C4-2B (cell line): Measurements from ENCODE around the gene TGFBR3.
"Not testable (repeated sequence)": the region's sequence is repeated elsewhere in the genome, so short reads cannot be mapped to it uniquely, and the experiment has no call there.

Experiments
- ZFX ChIP-seq: fragments of 450-650 bp; IDR thresholded peaks from 2 replicates; pipeline ENCODE4 v1.6.1; 2017
- TF ChIP-seq, protein P1 (sequence below): fragments of 450-650 bp; conservative IDR thresholded peaks from 2 replicates; pipeline ENCODE4 v1.5.1; 2017; ENCODE audit warnings: mild to moderate bottlenecking

DNA sequence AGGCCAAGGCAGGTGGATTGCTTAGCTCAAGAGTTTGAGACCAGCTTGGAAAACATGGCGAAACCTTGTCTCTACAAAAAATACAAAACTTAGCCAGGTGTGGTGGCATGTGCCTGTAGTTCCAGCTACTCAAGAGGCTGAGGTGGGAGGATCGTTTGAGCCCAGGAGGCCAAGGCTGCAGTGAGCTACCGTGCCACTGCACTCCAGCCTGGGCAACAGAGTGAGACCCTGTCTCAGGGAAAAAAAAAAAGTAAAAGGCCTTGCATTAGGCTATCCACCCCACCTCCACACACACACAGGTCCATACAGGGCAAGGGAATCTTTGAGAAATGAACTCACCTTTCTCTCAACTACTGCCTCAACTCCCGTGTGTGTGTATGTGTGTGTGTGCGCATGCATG, 33.9 kb downstream of the TGFBR3 start:
- TF ChIP-seq, protein P1, sequence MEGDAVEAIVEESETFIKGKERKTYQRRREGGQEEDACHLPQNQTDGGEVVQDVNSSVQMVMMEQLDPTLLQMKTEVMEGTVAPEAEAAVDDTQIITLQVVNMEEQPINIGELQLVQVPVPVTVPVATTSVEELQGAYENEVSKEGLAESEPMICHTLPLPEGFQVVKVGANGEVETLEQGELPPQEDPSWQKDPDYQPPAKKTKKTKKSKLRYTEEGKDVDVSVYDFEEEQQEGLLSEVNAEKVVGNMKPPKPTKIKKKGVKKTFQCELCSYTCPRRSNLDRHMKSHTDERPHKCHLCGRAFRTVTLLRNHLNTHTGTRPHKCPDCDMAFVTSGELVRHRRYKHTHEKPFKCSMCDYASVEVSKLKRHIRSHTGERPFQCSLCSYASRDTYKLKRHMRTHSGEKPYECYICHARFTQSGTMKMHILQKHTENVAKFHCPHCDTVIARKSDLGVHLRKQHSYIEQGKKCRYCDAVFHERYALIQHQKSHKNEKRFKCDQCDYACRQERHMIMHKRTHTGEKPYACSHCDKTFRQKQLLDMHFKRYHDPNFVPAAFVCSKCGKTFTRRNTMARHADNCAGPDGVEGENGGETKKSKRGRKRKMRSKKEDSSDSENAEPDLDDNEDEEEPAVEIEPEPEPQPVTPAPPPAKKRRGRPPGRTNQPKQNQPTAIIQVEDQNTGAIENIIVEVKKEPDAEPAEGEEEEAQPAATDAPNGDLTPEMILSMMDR = not testable (repeated sequence)
- TF ChIP-seq ZFX = not testable (repeated sequence)
